K562 (cell line): ENCODE data around the gene ME3.

Experiments
- NFE2 ChIP-seq: IDR thresholded peaks from 2 replicates; pipeline ENCODE4 v1.6.1; 2014; ENCODE audit warnings: antibody characterized with exemption, low read depth
- TAF7 ChIP-seq: fragments of 450-650 bp; IDR thresholded peaks from 2 replicates; pipeline ENCODE4 v1.6.1; 2016; ENCODE audit warnings: missing genetic modification characterization, missing compliant biosample characterization
- TAL1 ChIP-seq: fragments of 450-650 bp; IDR thresholded peaks from 2 replicates; pipeline ENCODE4 v1.6.1; 2016; ENCODE audit warnings: mild to moderate bottlenecking
- TEAD4 ChIP-seq, 2 experiments: sonication (generic) in 1 of 2; formaldehyde crosslinking in 1 of 2; IDR thresholded peaks; 2 replicates each; pipeline versions ENCODE4 v1.6.1 to v1.8.0; 2012 to 2022; ENCODE audit warnings: borderline replicate concordance in 1 of 2, inconsistent platforms in 1 of 2, low read length in 1 of 2, mild to moderate bottlenecking in 1 of 2, missing genetic modification reagents in 1 of 2
- ZFP91 ChIP-seq: sonication (generic); formaldehyde crosslinking; IDR thresholded peaks from 2 replicates; pipeline ENCODE4 v1.8.0; 2022; ENCODE audit warnings: mild to moderate bottlenecking, missing genetic modification reagents
- TF ChIP-seq, protein P1 (sequence below), 3 experiments: IDR thresholded peaks in 2 of 3; conservative IDR thresholded peaks in 1 of 3; 2 replicates each; pipeline ENCODE4 v1.5.1; 2011 to 2012; ENCODE audit warnings: low read length in 3 of 3, mild to moderate bottlenecking in 3 of 3, control low read depth in 2 of 3, improper control_type of control experiment in 1 of 3, inconsistent platforms in 1 of 3, low read depth in 1 of 3, mixed read lengths in 1 of 3, moderate library complexity in 1 of 3; ENCODE audit not compliant: insufficient read depth in 2 of 3
- TF ChIP-seq, protein P2 (sequence below): sonication (generic); formaldehyde crosslinking; IDR thresholded peaks from 2 replicates; pipeline ENCODE4 v1.8.1; 2022; ENCODE audit warnings: missing genetic modification reagents
- TF ChIP-seq, protein P3 (sequence below): sonication (generic); formaldehyde crosslinking; IDR thresholded peaks from 2 replicates; pipeline ENCODE4 v1.8.0; 2022; ENCODE audit warnings: missing genetic modification reagents, mild to moderate bottlenecking, moderate library complexity, borderline replicate concordance

DNA sequence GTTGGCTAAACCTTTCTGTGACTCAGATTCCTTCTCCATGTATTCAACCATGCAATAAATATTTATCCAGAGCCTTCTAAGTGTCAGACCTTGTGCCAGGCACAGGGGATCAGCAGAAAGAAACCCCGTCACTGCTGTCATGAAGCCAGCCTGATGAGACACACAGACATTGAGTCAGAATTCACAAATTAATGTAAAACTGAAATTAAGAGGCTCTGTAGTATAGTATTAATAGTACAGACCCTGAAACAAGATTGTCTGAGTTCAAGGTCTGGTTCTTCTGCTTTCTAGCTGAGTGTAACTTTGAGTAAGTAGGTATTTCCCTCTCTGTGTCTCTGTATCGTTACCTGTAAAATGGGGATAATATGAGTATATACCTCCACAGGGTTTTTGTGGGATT, 46.9 kb downstream of the ME3 start:
- TF ChIP-seq, protein P1, sequence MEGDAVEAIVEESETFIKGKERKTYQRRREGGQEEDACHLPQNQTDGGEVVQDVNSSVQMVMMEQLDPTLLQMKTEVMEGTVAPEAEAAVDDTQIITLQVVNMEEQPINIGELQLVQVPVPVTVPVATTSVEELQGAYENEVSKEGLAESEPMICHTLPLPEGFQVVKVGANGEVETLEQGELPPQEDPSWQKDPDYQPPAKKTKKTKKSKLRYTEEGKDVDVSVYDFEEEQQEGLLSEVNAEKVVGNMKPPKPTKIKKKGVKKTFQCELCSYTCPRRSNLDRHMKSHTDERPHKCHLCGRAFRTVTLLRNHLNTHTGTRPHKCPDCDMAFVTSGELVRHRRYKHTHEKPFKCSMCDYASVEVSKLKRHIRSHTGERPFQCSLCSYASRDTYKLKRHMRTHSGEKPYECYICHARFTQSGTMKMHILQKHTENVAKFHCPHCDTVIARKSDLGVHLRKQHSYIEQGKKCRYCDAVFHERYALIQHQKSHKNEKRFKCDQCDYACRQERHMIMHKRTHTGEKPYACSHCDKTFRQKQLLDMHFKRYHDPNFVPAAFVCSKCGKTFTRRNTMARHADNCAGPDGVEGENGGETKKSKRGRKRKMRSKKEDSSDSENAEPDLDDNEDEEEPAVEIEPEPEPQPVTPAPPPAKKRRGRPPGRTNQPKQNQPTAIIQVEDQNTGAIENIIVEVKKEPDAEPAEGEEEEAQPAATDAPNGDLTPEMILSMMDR (IDR thresholded peaks at IDR 0.05 in 2 of 3, conservative IDR thresholded peaks at IDR 0.05 in 1 of 3; ENCODE audit: insufficient read depth in 2 of 3, low read depth in 1 of 3, low read length in 3 of 3): no peak
- TF ChIP-seq, protein P2, sequence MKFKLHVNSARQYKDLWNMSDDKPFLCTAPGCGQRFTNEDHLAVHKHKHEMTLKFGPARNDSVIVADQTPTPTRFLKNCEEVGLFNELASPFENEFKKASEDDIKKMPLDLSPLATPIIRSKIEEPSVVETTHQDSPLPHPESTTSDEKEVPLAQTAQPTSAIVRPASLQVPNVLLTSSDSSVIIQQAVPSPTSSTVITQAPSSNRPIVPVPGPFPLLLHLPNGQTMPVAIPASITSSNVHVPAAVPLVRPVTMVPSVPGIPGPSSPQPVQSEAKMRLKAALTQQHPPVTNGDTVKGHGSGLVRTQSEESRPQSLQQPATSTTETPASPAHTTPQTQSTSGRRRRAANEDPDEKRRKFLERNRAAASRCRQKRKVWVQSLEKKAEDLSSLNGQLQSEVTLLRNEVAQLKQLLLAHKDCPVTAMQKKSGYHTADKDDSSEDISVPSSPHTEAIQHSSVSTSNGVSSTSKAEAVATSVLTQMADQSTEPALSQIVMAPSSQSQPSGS (CRISPR knock-in tag): no peak
- TF ChIP-seq TEAD4 (IDR thresholded peaks at IDR 0.05; ENCODE audit: low read length) (no peak), TEAD4 (CRISPR knock-in tag; IDR thresholded peaks at IDR 0.05; ENCODE audit: borderline replicate concordance) (no peak), ZFP91 (CRISPR knock-in tag) (no peak), NFE2 (no peak), TAL1 (no peak), TAF7 (tag) (no peak)
- TF ChIP-seq, protein P3, sequence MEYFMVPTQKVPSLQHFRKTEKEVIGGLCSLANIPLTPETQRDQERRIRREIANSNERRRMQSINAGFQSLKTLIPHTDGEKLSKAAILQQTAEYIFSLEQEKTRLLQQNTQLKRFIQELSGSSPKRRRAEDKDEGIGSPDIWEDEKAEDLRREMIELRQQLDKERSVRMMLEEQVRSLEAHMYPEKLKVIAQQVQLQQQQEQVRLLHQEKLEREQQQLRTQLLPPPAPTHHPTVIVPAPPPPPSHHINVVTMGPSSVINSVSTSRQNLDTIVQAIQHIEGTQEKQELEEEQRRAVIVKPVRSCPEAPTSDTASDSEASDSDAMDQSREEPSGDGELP (CRISPR knock-in tag): no peak
